Coronary artery (tissue), 2 donors: ENCODE results near the gene BCL2.

Experiments used
- DNase-seq: peaks from one replicate; pipeline ENCODE4 v3.0.0-alpha.2; 2017; ENCODE audit warnings: low spot score
- H3K27ac ChIP-seq, 2 donors: fragments of 200-600 bp; sonication (generic); one replicate each; pipeline ENCODE4 v1.5.1; 2016 to 2019
- H3K4me3 ChIP-seq: fragments of 200-600 bp; sonication (generic); 2 replicates; pipeline ENCODE4 v1.5.1; 2016; ENCODE audit warnings: mild to moderate bottlenecking, moderate library complexity
- TF ChIP-seq, protein P1 (sequence below): fragments of 200-600 bp; sonication (generic); IDR thresholded peaks from one replicate; pipeline ENCODE4 v1.5.1; 2019; ENCODE audit warnings: antibody characterized with exemption

Gene BCL2

DNA sequence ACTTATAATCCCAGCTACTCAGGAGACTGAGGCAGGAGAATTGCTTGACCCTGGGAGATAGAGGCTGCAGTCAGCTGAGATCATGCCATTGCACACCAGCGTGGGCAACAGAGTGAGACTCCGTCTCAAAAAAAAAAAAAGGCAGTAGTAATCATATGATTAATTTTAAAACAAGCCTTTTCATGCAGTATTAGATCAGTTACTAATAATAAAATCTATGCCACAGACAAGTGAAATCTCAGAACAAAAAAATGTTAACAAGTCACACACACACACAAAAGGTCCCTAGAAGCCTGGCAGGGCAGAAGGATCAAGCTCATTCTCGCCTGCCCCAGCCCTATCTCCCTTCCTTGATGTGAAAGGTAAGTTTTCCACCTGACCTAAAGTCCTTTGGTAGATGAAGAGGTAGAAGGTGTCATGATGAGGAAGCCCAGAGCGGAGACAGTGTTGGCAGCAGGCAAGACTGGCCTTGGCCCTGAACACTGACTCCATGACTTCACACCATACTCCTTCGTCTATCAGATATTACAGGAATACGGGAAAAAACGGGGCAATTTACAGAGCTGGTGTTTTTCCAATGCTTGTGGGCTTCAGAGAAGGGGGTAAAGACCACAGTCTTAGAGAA, 36.8 kb upstream of the BCL2 start:
- Histone ChIP-seq H3K4me3 (no peak overlapping the region), H3K27ac (no peak overlapping the region)
- DNase-seq: no peak
- TF ChIP-seq, protein P1, sequence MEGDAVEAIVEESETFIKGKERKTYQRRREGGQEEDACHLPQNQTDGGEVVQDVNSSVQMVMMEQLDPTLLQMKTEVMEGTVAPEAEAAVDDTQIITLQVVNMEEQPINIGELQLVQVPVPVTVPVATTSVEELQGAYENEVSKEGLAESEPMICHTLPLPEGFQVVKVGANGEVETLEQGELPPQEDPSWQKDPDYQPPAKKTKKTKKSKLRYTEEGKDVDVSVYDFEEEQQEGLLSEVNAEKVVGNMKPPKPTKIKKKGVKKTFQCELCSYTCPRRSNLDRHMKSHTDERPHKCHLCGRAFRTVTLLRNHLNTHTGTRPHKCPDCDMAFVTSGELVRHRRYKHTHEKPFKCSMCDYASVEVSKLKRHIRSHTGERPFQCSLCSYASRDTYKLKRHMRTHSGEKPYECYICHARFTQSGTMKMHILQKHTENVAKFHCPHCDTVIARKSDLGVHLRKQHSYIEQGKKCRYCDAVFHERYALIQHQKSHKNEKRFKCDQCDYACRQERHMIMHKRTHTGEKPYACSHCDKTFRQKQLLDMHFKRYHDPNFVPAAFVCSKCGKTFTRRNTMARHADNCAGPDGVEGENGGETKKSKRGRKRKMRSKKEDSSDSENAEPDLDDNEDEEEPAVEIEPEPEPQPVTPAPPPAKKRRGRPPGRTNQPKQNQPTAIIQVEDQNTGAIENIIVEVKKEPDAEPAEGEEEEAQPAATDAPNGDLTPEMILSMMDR: no peak

DNA sequence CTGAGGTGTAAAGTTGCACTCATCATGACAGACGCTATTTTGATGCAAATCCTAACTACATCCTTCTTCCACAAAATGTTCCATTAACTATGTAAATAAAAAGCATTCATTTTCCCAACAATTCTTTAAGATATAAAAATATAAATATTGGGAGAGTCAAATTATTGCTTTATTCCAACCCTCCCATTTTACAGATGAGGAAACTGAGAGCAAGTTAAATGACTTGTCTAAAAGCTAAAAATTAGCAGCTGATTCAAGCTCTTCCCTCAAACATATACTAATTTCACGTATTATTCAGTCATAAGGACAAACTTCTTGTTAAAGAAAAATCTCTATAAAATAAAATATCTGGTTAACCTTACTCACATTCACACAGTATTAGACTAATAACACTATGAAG, 30.7 kb upstream of the BCL2 start:
- no peak overlapping the region for H3K27ac ChIP-seq
- DNase-seq: no peak
- TF ChIP-seq, protein P1: no peak
- H3K4me3 ChIP-seq: no peak overlapping the region

DNA sequence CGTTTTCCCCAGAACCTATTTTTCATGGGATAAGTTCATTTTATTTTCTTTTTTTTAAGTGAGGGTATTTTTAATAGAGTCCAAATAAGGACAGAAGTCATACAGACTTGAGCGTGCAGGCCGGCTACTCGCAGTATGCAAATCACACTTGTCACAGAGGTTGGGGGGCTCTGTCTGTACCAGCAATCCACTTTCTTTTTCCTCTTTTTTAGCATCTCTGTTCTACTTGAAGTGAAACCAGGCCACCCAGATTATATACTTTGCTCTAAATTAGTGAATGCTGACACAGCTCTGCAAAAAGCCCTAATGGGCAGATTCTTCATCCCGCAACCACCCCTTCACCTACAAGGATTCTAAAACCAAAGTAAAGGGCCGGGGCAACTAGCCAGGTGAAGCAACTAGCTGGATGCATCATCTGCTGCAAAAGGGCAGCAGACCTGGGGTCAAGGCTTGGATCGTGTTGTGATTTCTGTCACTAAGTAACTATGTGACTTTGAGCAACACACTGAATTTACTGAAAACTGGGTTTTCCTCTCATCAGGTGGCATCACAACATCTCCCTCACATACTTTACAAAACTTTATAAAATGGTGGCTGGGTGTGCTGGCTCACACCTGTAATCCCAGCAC, 29.1 kb upstream of the BCL2 start:
- DNase-seq: no peak
- H3K4me3 ChIP-seq: no peak overlapping the region
- H3K27ac ChIP-seq: no peak overlapping the region
- TF ChIP-seq, protein P1: no peak

DNA sequence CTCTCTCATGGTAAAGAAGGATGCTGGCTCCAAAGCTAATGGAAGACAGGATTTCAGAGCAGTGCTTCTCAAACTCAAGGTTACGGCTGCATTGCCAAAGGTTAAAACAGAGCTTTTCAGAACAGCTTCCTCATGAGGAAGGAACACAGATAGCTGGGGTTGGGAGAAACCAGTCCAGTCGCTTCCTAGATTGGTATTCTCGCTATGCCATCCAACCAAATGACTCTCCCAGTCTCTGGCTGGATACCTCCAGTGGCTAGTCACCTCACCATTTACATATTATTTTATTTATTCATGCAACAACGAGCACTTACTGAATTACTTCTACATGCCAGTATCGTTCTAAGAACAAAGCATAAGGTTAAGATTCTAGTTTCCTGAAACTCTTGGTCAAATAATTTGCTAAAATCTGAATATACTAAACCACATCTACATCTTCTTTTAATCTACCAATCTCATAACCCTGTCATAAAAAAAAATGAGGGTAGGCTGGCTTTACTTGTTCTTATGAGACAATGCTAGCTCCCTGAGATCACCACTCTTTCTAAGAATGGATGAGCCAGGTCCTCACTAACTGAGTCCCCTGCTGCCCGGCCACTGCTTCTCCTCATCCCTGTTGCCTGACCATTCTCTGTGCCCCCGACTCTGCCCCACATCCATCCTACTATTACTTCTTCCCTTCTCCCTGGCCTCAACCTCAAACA, 27.1 kb upstream of the BCL2 start:
- Histone ChIP-seq H3K4me3 (no peak overlapping the region), H3K27ac (no peak overlapping the region)
- TF ChIP-seq, protein P1: no peak
- DNase-seq: no peak

DNA sequence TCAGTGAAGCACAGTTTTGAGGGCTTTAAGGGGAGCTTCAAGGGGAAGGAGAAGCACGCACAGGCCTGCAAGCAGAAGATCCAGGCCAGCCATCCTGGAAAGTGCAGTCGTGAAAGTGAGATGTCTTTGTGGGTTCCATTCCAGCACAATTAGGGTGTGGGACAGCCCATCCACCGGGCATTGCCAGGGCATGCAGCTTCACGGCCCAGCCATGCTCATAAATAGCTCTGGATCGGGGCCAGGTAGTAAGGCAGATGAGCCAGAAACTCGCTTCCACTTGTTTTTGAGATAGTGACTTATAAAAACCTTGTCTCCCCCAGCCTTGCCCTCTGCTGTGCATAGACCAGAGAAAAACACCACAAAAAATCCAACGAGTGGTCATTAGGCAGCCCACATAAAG, 26.5 kb upstream of the BCL2 start:
- TF ChIP-seq, protein P1: no peak
- no peak for DNase-seq
- H3K4me3 ChIP-seq: no peak overlapping the region
- no peak overlapping the region for H3K27ac ChIP-seq

DNA sequence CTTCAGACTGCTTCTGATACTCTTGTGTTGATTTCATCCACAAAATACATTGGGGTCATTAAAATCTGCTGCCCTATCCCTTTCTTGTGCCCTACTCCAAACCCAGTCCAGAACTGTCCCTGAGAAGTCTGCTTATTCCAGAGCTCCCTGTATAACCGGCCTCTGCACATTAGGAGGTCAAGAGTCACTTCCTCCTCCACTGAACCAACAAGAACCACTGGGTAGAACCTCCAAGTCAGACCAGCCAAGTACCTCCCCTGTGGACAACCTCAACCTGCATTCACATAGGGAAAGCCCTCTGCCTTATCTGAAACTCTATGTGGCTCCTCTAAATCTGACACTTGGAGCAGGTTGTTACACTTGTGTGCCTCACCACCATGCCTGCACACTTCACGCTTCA, 25.3 kb upstream of the BCL2 start:
- H3K27ac ChIP-seq: no peak overlapping the region

More for the DNA sequence above, 25.3 kb upstream of the BCL2 start:
- H3K4me3 ChIP-seq: no peak overlapping the region
- TF ChIP-seq, protein P1: no peak
- no peak for DNase-seq
